ENCODE data around the gene KCNIP1. TPM values are rescaled to one million over a fixed set of nuclear protein-coding genes. Genes with fewer than 3 reads are reported as not detected.

The KCNIP1 gene
- total RNA-seq, 1 donor from 2014 or later = 12.6 TPM

GRCh38 chr5:170501931-170502330, 1.9 kb upstream of the KCNIP1 start:
- H3K27me3 Mint-ChIP-seq (ENCODE audit: unreplicated experiment) = peaks cover 4% of the 10 kb centered on the region
- no peak for DNase-seq (ENCODE audit: extremely low spot score, unreplicated experiment)
- no peaks in the 10 kb centered on the region for H3K36me3 Mint-ChIP-seq (ENCODE audit: unreplicated experiment)
- no peaks in the 10 kb centered on the region for H3K9me3 Mint-ChIP-seq (ENCODE audit: unreplicated experiment)
- TF ChIP-seq, protein P1, sequence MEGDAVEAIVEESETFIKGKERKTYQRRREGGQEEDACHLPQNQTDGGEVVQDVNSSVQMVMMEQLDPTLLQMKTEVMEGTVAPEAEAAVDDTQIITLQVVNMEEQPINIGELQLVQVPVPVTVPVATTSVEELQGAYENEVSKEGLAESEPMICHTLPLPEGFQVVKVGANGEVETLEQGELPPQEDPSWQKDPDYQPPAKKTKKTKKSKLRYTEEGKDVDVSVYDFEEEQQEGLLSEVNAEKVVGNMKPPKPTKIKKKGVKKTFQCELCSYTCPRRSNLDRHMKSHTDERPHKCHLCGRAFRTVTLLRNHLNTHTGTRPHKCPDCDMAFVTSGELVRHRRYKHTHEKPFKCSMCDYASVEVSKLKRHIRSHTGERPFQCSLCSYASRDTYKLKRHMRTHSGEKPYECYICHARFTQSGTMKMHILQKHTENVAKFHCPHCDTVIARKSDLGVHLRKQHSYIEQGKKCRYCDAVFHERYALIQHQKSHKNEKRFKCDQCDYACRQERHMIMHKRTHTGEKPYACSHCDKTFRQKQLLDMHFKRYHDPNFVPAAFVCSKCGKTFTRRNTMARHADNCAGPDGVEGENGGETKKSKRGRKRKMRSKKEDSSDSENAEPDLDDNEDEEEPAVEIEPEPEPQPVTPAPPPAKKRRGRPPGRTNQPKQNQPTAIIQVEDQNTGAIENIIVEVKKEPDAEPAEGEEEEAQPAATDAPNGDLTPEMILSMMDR (IDR thresholded peaks at IDR 0.05) = no peak
- H3K4me1 Mint-ChIP-seq (ENCODE audit: unreplicated experiment) = peaks cover 30% of the 10 kb centered on the region
- no peak overlapping the region for H3K4me3 Mint-ChIP-seq (ENCODE audit: unreplicated experiment)
- H3K27ac Mint-ChIP-seq (ENCODE audit: unreplicated experiment) = no peak overlapping the region

- H3K4me1 Mint-ChIP-seq (ENCODE audit: unreplicated experiment) = peaks cover 54% of the 10 kb centered on the region
- TF ChIP-seq, protein P1 (IDR thresholded peaks at IDR 0.05) = no peak
- H3K27ac Mint-ChIP-seq (ENCODE audit: unreplicated experiment) = no peak overlapping the region
- H3K9me3 Mint-ChIP-seq (ENCODE audit: unreplicated experiment) = no peaks in the 10 kb centered on the region
- DNase-seq (ENCODE audit: extremely low spot score, unreplicated experiment) = no peak
- no peaks in the 10 kb centered on the region for H3K27me3 Mint-ChIP-seq (ENCODE audit: unreplicated experiment)
- no peaks in the 10 kb centered on the region for H3K36me3 Mint-ChIP-seq (ENCODE audit: unreplicated experiment)
- peak overlapping the region; percentile 67 for H3K4me3 Mint-ChIP-seq (ENCODE audit: unreplicated experiment)
Observed at GRCh38 chr5:170504616-170505266, 921 bp downstream of the KCNIP1 start.

DNA sequence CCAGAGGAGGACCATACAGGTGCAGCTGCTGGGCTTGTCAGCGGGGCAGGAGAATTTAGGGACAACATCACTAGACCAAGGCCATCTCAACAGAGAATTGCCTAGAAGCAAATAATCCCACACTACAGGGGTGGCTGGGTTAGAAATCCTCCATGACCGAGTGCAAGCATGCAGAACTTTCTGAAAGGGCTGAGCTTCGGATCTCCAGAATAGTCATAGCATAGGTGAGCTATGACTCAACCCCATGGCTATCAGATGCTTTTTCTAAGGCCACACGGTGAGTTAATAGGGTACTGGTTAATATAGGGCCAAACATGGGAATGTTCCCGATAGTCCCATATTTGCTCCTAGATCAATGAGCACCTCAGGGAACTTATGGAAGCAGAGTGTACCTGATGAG, 4.2 kb downstream of the KCNIP1 start:
- no peaks in the 10 kb centered on the region for H3K27me3 Mint-ChIP-seq (ENCODE audit: unreplicated experiment)
- H3K36me3 Mint-ChIP-seq (ENCODE audit: unreplicated experiment) = no peaks in the 10 kb centered on the region
- no peak overlapping the region for H3K27ac Mint-ChIP-seq (ENCODE audit: unreplicated experiment)
- no peak overlapping the region for H3K4me3 Mint-ChIP-seq (ENCODE audit: unreplicated experiment)
- no peaks in the 10 kb centered on the region for H3K9me3 Mint-ChIP-seq (ENCODE audit: unreplicated experiment)
- no peak for DNase-seq (ENCODE audit: extremely low spot score, unreplicated experiment)
- TF ChIP-seq, protein P1 (IDR thresholded peaks at IDR 0.05) = no peak
- peaks cover 58% of the 10 kb centered on the region for H3K4me1 Mint-ChIP-seq (ENCODE audit: unreplicated experiment)

DNA sequence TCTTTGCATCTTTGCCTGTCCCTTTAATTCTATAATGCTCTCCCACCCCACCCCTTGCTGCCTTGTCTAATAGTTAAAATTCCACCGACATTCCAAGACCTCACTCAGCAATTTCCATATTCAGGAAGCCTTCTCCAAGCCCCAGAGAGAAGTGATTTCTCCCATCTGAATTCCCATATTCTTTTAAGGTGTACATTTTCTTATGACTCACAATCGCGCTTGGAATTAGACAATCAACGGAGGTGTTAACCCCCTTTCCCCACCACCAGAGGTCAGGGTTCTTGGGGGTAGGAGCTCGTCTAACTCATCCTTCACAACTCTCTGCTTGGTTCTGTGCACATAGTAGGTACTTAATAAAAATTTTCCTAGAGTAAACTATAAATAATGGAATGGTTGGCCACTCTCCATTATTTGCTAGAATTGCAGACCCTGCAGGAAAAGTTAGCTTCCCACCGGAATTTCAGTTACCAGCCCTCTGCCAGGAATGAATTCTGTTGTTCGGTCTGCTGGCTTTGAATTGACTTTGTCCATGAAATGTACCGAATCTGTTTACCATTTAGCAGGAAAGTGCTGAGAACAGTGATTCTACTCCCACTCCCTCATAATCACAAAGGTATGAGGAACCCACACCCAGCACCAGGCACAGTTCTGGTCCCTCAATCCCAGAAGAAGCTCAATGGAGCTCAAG, 5.0 kb downstream of the KCNIP1 start:
- no peak overlapping the region for H3K4me3 Mint-ChIP-seq (ENCODE audit: unreplicated experiment)
- no peak for DNase-seq (ENCODE audit: extremely low spot score, unreplicated experiment)
- TF ChIP-seq, protein P1 (IDR thresholded peaks at IDR 0.05) = peak; percentile 40
- no peaks in the 10 kb centered on the region for H3K9me3 Mint-ChIP-seq (ENCODE audit: unreplicated experiment)
- no peaks in the 10 kb centered on the region for H3K36me3 Mint-ChIP-seq (ENCODE audit: unreplicated experiment)
- peaks cover 54% of the 10 kb centered on the region for H3K4me1 Mint-ChIP-seq (ENCODE audit: unreplicated experiment)
- H3K27me3 Mint-ChIP-seq (ENCODE audit: unreplicated experiment) = no peaks in the 10 kb centered on the region
- H3K27ac Mint-ChIP-seq (ENCODE audit: unreplicated experiment) = peak overlapping the region; percentile 50

GRCh38 chr5:170509348-170509660, 5.5 kb downstream of the KCNIP1 start:
- H3K4me1 Mint-ChIP-seq (ENCODE audit: unreplicated experiment) = peaks cover 54% of the 10 kb centered on the region
- H3K36me3 Mint-ChIP-seq (ENCODE audit: unreplicated experiment) = no peaks in the 10 kb centered on the region
- no peak for DNase-seq (ENCODE audit: extremely low spot score, unreplicated experiment)
- no peak overlapping the region for H3K4me3 Mint-ChIP-seq (ENCODE audit: unreplicated experiment)
- TF ChIP-seq, protein P1 (IDR thresholded peaks at IDR 0.05) = no peak
- no peaks in the 10 kb centered on the region for H3K9me3 Mint-ChIP-seq (ENCODE audit: unreplicated experiment)
- H3K27ac Mint-ChIP-seq (ENCODE audit: unreplicated experiment) = peak overlapping the region; percentile 50
- H3K27me3 Mint-ChIP-seq (ENCODE audit: unreplicated experiment) = no peaks in the 10 kb centered on the region

Data from osteocyte (in vitro differentiated cells).